GM21825 (cell line): ENCODE measurements around the gene DHX15.

ENCODE experiments used
- ATAC-seq: cut with Tn5 transposase; IDR thresholded peaks from one replicate; pipeline ENCODE4 v1.9.1; 2021; ENCODE audit warnings: mild to moderate bottlenecking, moderate library complexity; ENCODE audit not compliant: unreplicated experiment

Gene DHX15

DNA sequence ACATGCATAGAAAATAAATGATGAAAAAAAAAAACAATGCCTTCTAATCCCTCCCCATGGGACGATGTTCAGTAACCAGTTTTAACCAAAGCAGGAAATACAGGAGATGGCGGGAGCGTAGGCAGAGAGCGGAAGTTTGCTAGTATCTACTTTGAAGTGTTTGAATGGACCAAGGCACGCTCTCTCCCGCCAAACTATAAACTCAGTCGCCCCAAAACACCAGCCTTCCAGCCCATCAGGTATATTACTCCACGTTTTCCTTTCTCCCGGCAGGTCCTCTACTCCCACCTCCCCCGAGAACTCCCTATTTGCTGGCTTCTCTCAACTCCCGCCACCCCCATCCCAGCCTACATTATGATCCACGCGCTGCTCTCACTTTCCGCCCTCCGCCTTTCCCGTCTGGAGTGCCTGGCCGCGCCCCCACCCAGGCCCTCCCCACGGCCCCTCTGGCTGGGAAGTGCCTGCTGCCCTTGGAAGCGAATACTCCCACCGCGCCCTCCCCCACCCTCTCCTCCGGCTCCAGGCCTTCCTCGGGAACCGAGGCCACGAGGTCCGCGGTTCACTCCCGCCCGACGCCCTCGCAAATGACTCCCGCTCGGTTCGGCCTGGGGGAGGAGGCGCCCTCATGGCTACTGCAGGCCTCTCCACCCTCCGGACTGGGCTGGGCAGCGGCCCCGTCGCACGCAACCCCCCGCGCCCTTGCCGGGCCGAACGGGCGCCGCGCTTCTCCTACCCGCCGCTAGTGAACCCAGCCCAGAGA is 723 bp downstream of the DHX15 start:
- ATAC-seq = peak; percentile 22

DNA sequence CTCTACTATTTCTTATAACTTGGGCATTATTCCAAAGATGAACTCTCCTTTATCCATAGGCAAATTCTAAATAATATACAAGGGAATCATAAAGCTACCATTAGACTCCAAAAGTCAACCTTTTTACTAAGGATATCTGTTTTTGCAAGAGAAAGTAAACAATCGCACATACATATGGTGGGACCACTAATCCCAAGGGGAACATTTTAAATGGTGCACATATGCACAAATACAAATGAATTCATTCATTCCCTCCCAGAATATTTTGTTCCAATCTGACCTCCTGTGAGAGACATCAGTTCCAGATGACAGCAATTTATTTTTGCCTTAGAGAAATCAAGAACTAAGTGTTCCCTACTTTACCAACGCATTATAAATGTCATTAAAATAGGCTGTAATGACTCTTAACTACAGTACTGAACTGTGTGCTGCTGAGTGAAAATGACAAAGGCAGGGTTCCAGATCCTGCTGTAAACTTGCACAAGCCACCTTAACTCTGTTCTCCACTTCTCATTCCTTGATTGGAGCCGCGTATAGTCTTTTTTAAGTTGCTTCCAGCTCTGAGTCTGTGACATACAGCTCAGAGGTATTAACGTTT is 2.0 kb downstream of the DHX15 start:
- ATAC-seq = no peak

DNA sequence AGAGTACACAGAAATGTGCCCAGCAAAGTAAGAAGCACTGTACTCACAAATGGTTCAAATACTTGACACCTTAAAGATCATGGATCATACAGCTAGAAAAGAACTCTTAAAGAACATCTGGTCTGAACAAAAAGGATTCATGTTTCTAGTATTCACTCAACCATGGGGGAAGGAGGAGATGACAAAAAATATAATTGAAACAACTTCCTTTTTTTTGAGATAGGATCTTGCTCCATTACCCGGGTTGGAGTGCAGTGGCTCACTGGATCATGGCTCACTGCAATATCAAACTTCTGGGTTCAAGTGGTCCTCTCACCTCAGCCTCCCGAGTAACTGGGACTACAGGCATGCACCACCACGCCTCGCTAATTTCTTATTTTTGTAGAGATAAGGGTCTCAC is 6.0 kb downstream of the DHX15 start:
- ATAC-seq = no peak

DNA sequence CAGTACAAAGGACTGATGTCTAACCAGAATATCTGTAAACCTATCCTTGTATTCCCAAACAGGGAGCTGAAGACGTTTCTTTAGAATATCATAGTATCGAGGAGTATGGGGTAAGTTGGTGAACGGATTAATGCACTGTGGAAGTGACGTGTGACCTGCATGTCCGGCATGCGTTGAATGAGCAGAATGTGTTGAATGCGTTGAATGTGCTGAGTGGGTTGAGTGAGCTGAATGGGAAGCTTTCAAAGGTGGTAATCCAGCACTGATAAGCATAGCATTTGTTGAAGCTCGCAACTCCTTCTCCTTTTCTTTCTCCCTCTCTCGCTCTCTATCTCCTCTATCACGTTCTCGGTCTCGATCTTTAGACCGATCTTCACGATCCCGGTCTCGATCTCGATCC is 8.1 kb downstream of the DHX15 start:
- ATAC-seq = no peak

DNA sequence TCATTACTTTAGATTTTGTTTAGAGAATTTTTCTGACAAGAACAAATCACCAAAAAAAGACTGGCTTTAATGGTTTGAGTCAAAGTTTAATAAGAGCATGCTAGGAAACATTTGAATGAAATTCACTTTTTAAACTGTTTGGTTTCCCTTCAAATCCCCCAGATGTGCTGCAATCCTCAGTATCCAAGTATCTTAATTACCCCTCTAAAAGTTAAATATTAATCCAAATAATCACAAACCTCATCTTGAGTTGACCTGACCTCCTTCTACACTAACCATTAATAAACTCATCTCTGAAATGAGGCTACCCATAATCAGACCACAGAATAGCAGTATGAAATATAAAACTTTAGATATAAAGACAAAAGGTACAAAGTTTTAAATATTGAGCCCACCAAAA is 10.1 kb downstream of the DHX15 start:
- ATAC-seq = no peak

DNA sequence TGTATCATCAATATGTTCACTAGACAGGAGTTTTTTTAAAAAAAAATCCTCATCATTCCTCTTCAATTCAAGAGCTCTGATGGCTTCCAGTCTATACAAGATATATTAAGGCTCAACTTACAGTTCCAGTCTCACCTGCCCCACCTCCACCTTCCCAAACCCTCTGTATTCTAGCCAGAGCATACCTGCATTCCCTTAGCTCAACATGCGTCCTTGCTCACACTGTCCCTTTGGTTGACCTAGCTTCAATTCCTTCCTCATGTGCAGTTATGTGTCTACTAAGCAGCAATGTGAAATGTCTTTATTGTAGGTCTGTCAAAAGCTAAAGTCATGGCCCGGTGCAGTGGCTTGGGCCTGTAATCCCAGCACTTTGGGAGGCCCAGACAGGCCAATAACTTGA is 10.8 kb downstream of the DHX15 start:
- ATAC-seq = no peak

DNA sequence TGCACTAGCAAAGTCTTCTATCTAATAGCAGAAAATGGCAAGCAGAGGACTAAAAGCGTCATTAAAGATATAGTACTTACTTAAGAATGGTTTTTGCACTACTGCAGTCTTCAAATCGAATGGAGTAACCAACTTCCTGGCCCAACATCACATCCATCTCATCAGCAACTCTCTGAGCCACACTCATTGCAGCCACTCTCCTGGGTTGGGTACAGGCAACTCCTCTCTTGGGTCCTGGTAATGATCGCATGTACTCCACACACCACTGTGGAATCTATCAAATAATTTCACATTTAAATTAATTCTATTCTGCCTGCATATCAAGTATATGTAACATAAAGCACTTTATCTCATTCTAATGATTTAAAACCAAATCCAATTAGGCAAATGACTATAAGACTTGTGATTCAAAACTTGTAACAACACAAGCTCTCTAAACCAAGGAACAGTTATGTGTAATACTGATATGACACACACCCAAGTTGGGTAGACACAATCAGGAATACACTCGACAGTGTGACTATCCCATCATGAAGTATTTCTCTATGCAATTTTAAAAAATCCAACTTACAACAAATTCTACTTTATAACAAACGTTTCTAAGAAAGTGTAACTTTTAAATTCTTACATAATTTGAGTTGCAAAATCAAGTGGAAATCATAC is 13.6 kb downstream of the DHX15 start:
- ATAC-seq = no peak

DNA sequence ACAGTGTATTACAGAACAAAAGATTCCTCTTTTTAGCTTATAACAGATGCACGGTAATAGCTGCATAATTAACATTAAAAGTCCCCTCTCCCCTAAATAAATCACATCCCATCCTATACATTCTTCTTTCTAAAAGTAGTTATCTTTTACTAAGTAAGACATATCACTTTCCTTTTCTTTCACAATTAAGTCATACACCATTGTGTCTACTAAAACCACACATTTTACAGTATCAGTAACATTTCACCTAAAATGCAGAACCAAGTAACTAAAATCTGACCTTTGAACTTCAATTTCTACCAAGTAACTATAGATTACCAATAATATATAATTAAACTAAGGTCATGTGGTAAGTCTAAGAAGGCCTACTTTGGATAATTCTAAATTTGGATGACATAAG is 14.2 kb downstream of the DHX15 start:
- ATAC-seq = no peak

DNA sequence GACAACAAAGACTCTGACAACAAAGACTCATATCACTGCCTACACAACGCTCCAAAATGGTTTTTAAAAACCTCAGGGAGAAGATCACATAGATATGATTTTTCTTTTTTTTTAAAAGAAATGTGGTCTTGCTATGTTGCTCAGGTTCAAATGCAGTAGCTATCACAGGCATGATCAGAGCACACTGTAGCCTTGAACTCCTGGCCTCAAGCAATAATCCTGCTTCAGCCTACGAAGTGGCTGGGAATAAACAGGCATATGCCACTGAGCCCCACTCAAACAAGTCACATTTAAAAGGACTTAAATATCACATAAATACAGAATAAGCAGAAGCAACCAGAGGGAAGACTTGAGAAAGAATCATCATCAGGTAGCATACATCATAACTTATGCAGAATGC is 14.7 kb downstream of the DHX15 start:
- no peak for ATAC-seq

DNA sequence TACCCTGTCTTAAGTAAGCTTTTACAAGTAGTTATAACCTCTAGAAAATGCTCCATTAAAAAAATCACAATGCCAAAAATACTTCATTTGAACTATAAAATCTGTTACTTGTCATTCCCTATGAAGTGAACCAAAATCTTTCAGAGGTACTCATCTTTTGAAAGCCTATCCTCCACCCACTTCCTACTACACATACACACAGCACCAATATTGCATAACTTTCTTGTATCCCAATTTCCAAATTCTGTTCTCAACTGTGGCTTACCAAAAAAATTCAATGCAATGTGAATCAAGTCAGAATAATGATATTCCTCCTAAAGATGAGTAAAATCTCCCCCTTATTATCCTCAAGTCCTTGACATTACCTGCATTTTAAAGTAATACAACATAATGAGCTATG is 15.9 kb downstream of the DHX15 start:
- no peak for ATAC-seq

DNA sequence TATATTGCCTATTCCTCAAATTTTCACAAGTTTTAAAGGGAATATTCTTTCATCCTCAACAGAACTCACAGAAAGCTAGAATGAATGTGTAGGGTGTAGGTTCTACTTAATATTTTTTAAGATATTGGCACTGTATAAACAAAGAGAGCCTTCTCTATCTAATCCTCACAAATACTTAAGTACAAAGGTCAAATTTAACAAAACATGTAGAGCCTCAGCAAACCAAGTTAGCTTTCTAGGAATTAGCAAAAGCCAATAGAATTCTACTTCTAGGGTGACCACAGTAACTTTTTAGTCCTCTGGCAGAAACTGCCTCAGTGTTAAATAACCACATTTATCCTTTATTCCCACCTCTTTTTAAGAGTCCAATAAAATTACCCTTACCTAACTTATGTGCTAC is 19.3 kb downstream of the DHX15 start:
- ATAC-seq = no peak

DNA sequence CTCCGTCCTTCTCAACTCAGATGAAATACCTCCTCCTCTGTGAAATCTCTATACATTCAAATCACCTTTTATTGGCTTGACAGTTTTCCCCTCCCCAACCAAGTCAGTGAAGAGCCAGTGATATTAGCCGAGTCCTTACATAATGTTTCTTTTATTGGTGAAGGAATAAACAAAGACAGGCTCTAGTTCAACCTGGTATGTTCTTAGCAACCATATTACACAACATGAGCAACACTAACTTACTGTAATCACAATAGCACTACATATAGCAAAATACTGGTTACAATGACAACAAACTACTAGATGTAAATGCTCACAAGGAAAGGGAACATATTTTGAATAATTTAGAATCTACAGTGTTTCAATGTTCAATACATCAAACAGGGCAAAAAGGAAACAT is 19.9 kb downstream of the DHX15 start:
- no peak for ATAC-seq

DNA sequence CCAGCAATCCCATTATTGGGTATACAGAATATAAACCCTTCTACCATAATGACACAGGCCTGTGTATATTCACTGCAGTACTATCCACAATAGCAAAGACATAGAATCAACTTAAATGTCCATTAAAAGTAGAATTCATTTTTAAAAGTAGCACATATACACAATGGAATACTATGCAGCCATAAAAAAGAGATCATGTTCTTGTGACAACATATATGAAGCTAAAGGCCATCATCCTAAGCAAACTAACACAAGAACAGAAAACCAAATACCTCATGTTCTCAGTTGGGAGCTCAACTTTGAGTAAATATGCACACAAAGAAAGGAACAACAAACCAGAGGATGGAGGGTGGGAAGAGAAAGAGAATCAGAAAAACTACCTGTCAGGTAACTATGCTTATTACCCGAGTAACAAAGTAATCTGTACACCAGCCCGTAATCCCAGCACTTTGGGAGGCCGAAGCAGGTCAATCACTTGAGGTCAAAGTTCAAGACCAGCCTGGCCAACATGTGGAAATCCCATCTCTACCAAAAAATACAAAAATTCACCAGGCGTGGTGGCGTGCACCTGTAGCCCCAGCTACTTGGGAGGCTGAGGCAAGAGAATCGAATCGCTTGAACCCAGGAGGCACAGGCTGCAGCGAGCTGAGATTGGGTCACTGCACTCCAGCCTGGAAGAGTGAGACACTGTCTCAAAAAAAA is 22.8 kb downstream of the DHX15 start:
- ATAC-seq = no peak

DNA sequence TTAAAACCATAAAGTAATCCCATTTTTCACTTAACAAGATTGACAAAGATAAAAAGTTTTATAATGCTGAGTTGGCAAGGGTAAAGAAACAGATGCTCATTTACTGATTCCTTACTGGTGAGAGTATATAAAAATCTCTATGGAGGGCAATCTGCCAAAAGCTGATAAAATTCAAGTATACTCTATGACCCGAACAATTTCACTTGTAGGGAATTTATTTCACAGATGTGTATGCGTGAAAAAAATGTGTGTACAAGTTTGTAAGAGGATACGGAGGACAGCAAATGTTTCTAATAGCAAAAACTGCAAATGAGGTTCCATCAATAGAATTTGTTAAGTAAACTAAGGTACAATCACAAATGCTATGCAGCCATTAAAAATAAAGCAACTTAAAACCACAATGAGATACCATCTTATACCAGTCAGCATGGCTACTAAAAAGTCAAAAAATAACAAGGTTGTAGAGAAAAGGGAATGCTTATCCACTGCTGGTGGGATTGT is 23.4 kb downstream of the DHX15 start:
- ATAC-seq = no peak

DNA sequence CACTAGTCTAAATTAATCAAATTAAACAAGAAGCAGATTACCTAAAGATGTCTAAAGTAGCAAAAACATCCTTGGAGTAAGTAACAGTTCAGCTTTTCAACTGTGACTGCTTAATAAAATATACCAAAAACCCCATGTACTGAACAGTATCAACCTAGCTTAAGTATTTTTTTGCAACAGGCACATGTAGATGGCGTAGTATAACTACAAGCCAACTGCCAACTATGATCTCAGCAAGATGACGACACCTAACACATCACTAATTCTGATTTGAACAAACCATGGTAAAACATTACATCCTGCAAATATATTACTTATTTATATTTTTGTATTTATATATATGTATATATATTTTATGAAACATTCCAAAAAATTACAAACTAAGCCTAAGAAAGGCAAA is 24.5 kb downstream of the DHX15 start:
- no peak for ATAC-seq

DNA sequence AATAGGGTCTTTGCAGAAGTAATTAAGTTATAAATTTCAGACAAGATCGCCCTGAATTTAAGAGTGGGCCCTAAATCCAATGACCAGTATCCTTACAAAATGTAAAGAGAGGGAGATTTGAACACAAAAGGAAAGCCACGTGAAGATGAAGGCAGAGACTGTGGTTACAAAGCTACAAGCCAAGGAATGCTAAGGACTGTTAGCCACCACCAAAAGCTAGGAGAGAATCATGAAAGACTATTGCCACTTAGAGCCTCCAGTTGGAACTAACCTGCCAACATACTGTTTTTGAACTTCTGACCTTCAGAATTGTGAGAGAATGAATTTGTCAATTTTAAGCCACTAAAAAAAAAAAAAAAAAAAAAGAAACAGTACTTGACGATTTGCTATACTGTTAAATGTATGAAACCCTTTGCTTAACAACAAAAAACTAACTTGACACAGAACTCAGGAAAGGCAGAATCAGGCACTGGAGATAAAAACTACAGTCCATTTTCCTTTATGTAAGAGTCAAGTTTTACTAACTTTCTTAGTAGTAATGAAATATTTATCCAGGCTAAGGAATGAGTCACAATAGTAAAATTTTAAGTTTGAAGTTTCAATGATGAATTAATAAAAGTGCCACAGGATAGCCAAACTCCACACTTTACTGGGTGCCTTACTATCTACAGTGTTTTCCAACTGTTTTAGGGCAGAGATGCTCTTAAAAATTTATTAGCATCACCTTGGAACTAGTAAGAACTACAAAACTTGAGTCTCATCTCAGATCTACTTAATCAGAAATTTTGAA is 25.1 kb downstream of the DHX15 start:
- ATAC-seq = no peak

DNA sequence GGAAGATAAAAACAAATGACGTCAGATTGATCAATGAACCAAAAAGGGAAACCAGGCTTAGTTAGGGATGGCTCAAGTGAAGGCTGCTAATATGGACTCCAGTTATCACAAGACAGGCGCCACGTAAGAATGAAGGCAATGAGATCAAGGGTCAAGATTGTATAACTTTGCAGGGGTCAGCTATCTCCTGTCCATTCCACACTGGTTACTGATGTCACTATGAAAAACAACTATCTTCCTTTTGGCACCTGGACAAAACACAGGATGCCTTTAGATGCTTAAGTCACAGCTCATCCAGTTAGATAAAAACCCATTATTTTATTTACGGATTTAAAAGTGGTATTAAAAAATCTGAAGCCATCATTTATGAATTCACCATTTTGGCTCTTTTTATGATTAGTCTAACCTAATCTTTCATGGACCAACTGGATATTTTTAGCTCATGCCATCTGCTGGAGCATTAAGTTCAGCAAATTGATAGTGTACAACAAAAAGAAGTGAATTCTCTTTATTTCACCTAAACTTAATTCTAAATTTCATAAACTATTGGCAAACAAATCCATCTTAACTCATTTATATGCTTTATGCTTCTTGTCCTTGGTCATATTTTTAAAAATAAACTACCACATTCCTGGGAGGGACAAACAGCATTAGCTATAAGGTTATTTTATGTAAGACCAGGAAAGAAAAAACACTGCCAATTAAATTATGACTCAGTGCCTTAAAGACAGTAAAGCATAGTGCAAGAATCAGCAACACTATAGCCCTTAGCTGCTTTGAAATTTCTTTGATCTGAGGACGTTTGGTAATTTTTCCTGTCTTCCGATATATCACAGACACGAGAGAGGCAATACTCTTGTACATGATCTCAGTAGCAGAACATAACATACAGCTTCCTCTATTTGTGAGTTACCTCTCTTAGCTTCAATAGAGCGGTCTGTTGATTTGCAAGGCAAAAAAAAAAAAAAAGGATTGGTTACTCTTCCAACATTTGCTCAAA is 27.0 kb downstream of the DHX15 start:
- no peak for ATAC-seq

DNA sequence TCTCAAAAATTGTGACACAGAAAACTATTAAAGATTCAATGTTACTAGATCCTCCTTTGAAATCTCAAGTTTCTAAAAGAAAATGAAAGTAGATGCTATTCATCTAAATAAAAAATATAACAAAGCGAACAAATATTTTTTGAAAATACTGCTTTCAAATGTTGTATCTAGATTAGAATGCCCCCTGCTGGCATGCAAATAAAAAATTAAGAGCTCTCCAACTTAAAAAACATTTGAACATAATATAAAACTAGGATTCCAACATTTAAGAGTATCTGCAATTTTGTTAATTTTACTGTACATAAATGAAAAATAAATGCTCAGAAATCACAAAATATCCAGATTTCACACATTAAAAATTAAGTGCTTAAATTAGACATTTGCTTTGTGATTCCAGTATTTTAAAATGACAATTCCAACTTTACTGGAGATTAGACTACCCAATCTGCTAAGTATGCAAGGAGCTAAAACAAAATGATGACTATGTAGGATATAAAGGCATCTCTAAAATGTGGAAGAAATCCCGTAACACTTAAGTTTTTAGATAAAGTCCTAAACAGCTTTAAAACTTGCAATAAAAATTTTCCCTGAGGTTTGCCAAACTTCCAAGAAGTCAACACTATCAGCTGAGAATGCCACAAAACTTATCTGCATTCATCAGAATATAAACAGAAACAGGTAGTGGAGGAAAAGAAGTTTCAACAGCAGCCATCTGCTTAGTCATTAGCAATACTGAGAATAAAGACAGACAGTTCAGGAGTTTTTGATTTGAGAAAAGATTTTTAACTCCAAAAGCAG is 32.7 kb downstream of the DHX15 start:
- no peak for ATAC-seq
